HCEC 1CT (cell line): ENCODE measurements around the gene LDLRAD4.

Experiments
- DNase-seq: peaks from one replicate; pipeline ENCODE4 v3.0.0-alpha.2; 2017

Gene LDLRAD4

GRCh38 chr18:13528739-13529392 lies 310.3 kb downstream of the LDLRAD4 start:
- no peak for DNase-seq

DNA sequence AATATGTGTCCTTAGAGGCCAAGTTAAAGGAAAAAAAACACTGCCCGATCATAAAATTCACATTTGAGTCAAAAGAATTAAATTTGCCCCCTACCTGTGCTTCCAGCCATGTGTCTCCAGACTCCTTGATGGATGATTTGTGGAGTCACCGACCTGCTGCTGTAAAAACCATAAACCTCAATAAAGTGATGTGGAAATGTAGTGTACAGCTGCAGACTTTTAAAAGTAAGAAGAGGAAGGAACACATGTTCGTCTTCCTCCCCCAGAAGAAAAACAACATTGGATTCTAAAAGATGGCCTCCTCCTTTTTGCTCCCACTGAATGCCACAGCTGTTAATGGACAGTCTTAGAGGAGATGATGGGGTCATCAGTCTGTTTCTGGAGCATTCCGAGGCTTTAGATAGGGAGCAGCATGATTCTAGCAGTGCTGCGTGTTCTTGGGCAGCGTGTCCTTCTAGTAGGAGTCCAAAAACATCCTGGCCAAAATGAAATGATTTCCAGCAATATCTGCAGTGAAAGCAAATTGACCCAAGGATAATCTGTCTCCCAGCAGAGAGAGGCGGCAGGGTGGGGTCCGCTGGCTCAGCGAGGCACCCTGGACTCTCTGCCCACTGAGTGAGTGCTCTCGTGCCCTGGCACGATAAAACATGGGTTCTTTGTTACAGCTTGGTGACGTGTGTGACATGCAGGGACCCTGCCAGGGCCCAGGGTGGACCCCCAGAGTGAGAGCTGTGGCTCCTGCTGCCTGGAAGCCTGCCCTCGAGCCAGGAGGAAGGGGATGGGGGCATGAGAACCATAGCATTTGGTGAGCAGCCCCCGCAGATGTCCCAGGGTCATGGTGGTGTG lies 311.7 kb downstream of the LDLRAD4 start:
- no peak for DNase-seq

DNA sequence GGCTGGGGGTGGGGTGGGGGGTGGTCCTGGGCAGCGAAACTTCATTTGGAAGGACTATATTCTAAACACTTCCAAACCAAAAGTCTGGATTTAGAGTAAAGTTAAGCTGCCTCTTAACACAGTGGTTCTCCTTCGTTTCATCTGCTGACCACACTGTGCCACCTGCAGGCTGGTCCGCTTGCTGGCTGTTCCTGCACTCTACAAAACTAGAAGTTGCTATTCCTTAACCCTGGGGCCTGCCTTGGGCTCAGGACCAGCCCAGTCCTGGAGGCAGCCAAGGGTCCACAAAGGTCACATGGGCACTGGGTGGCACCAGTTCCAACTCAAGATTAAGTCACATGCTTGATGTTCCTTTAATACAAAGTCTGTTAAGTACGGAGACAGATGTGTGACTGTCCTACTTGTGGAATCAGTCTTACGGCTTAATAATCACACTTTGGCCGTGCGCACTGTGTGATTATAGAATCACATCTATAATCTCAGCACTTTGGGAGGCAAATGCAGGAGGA lies 312.4 kb downstream of the LDLRAD4 start:
- no peak for DNase-seq

DNA sequence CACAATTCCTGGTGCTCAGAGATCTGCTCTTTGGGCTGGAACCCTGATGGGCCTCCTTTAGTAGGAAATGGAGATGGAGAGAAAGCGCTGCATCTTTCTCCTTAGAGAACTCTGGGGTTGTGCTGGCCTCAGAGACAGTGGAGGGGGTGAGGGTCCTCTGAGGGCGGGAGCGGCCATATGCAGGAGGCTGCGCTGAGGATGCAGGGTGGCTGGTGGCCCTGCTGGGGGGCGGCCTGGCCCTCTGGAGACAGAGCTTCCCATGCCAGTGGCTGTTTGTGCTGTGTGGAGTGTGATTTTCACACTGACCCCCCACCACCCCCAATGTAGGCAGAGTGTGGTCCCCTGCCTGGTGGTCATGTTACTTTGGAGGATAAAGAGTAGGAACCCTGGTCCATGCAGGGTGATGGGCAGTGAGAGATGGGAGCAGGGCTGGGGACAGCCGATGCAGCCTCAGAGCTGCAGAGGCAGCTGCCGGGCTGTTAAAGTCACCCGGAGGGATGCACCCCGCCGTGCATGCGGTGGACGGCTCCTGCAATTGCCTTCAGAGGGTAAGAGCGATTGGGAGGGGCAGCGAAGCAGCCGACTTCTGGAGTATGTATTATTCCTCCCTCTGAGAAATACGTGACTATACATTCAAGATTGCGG lies 313.2 kb downstream of the LDLRAD4 start:
- no peak for DNase-seq

DNA sequence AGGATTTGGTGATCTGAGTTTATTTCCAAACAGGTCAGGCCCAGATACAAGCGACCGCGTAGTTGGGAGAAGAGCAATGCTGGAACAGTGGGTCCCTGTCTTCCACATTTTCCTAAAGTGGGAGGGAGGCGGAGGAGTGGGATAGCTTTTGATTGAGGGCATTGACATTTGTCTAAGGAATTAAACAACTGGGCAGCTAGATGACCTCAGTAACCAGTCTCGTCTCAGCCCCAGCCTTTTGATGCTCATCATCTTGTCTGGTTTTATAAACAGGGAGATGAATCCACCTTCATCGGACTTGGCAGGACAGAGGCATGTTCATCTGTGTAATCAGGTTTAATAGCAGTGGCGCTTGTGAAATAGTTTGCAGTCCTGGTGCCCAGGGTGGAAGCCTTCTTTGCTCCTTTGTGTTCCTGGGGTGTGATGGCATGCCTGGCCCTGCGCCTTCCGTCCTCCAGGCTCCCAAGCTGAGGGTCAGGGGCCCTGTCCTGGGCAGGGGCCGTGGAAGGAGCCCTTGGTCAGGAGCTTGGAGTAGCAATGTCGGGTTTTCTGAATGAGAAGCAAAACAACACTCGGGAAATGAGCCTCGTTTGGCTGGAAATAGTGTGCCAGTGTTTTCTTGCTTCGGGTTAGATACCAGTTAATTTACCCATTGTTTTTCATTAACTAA lies 314.0 kb downstream of the LDLRAD4 start:
- no peak for DNase-seq

DNA sequence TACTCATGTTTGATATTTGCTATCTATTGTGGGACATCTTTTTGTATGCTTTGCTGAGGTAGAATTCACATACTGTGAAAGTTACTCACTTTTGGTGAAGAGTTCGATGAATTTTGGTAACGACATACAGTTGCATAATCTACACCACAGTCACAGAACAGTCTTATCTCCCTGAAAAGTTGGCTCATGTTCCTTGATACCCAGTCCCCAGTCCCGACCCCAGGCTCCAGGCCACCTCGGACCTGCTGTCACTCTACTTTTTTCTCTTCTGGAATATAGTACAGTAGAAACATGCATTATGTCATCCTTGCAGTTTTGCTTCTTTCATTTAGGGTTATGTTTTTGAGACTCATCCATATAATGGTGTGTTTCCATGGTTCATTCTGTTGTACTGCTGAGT lies 316.1 kb downstream of the LDLRAD4 start:
- DNase-seq = no peak

DNA sequence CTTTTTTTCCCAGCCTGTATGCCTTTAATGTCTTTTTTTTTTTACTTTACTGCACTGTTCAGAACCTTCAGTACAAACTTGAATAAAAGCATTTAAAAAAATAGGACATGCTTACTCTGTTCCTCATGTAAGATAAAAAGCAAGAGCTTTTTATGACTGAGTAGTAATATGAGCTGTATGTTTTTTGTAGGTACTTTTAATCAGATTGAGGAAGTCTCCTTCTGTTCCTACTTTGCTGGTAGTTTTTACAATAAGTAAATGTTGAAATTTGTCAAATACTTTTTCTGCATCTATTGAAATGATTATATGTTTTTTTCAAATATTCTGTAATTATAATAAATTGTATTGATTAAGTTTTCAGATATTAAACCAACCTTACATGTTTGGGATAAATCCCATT lies 318.0 kb downstream of the LDLRAD4 start:
- DNase-seq = no peak

GRCh38 chr18:13537022-13537780 lies 318.6 kb downstream of the LDLRAD4 start:
- DNase-seq = no peak

DNA sequence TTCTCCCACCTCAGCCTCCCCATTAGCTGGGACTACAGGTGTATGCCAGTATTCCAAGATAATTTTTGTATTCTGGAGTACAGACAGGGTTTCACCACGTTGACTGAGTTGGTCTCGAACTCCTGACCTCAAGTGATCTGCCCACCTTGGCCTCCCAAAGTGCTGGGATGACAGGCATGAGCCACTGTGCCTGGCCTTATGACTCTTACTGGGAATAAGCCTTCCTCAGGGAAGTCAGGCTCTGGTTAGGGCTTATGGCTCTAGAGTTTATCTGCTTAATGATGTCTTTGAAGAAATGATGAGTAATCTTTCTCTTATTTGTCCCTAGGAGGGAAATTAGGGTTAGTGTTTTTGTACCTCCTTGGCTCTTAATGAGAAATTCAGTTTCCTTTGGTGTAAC lies 320.1 kb downstream of the LDLRAD4 start:
- DNase-seq = no peak

DNA sequence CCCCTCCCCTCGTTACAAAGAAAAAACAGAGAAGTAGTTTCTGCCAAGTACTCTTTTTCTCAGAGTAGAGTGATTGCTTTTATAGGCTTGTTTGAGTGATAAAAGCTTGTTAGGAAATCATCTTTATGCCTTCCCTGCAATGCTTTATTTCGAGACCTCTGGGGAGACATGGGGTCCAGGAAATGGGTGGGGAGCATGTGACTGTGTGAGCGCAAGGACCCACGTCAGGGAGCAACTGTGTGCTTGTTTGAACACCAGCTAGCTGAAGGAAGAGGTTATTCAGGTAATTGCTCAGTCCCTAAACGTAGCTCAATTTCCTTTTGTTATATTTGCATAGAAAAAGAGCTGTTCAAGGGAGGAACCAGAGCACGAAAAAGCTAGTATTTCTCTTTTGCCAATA lies 320.5 kb downstream of the LDLRAD4 start:
- no peak for DNase-seq

DNA sequence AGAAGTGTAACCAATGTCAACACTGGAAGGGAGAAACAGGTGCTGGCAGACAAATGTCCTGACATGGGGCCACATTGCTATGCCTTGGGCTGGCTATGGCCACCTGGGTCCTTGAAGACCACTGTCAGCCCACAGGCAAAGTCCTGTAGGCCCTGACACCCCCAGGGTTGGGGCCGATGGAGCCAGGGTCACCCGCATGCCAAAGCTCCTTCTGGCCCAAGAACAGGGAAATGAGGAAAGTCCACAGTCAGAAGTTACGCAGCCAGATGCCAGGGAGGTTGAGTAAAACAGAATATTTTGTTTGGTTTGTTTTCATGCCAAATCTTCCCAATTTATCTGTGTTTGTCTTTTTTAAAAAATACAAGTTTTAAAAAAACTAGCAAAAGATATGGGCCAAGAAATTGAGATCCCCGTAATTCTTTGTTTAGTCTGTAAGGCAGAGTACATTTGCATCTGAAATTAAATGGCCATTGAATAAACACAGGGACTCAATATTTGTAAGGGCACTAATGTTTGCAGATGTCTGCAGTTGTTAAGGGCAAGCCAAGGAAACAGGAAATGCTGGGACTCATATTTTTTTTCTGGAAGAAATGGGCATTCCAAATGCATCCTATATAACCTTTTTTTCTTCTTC lies 321.4 kb downstream of the LDLRAD4 start:
- DNase-seq = no peak

DNA sequence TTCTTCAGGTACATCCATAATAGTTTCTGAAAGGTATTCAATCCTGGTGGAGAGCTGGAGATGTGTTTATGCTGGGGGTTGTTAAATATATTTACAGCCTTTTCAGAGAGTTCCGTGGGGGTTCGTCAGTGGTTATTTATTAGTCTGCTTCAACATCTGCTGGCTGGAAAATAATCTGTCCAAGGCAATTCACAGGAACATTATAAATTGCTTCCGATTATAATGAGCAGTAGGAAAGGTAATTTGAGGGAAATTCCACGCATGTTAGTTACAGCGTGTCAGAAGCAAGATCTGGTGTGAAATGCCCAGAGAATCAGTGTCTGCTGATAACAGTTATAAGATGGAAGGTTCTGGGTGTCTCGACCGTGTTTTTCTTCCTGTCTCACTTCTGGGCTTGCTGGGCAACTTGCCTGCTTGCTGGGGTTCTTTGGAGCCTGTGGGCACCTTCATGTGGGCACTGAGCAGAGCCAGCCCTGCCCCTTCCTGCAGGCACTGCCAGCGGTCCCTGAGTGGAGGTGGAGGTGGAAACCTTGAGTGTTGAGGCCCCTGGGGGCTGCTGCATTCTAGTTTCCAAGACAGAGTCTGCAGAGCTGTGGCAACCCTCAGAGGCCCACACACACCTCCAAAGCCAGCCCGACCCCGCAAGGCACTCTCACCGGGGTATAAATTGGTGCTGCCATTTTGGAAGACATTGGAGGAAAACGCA lies 322.1 kb downstream of the LDLRAD4 start:
- no peak for DNase-seq

GRCh38 chr18:13541621-13542519 lies 323.3 kb downstream of the LDLRAD4 start:
- DNase-seq = no peak

- no peak for DNase-seq
Measured at GRCh38 chr18:13542520-13542847, 323.9 kb downstream of the LDLRAD4 start.

- no peak for DNase-seq
Measured at GRCh38 chr18:13543144-13543543, 324.6 kb downstream of the LDLRAD4 start.

DNA sequence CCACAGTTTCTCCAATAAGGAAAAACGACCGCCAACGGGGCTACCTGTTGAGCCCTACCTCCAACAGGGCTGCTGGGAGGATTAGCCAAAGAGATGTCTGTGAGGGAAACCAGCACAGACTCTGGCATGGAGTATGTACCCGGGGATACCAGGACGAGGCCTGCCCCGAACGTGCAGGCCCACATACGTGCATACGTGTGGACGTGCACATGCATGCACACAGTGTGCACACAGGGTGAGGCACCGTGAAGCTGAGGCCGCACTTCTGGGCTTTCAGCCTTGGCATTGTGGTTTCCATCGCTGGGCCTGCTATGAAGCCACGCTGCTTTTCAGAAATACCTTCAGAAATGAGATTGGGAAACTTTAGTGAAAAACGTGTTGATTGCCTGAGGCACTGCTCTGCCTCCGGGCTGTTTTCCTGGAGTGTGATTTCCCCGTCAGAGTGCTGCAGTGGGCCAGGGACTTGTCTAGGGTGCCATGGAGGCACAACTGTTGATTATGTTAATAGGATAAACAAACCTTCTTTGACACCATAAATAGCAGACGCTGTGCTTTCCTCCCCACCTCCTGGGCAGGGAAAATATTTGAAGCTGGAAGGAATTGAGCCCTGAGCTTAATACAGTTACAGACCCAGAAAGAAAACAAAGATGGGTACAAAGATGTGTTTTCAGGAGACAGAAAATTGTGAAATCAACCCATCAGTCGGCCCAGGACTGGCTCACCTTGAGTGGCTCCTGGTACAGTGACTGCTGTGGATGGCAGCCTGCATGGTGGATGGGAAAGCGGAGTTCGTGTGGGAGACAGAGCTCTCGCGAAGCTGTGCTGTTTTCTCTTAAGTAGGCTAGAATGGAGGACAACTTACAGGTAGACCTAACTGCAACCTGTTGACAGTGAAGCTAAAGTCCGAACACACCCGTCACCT lies 325.5 kb downstream of the LDLRAD4 start:
- no peak for DNase-seq

GRCh38 chr18:13544953-13545352 lies 326.4 kb downstream of the LDLRAD4 start:
- no peak for DNase-seq

DNA sequence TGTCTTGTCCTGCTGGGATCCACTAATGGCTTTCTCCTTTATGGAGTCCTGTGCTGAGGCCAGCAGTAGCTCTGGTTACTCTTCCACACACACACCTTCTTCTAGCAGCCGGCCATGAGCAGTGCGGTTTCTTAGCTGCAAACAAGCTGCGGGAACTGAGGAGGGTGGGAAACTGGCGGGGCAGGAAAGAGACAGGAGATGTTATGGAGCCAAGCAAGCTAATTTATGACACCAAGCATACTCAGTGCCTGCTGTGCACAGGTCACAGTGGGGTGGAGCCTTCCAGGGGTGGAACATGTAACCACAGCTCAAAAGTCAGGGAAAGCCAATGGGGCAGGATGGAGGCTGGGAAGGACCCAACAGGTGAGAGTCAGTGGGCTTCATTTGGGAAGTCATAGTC lies 327.0 kb downstream of the LDLRAD4 start:
- DNase-seq = no peak

DNA sequence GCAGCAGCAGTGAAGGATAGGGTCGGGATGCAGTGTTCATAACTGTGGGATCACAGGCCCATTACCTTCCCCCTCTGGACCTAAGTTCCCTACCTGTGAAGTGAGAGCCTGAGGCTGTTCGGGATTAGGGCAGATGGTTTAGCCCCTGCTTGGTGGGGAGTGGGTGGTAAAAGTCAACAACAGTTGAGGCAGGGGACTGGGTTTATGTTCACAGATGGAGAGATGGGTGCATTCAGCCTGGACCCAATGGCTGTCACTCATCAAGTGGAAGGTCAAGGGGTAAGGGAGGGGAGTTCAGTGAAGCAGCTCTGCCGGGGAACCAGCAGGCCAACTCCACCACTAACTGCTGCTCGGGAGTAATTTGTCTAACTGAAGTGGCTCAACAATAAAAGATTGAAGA lies 327.4 kb downstream of the LDLRAD4 start:
- DNase-seq = no peak
